HL-60 (cell line): ENCODE measurements around the gene TASP1.

Source experiments
- DNase-seq, 2 experiments: peaks; one replicate each; pipeline ENCODE4 v3.0.0-alpha.2; 2010 to 2020; ENCODE audit warnings: low read depth in 1 of 2, low spot score in 1 of 2
- H3K27ac ChIP-seq: fragments of 250-450 bp; sonication (Bioruptor Pico); replicated peaks from 2 replicates; pipeline ENCODE4 v1.5.1; 2020; ENCODE audit warnings: mild to moderate bottlenecking, moderate library complexity
- H3K27me3 ChIP-seq: fragments of 250-450 bp; sonication (Bioruptor Pico); 2 replicates; pipeline ENCODE4 v1.5.1; 2021; ENCODE audit warnings: mild to moderate bottlenecking, moderate library complexity; ENCODE audit not compliant: insufficient read depth, poor library complexity, severe bottlenecking
- H3K4me3 ChIP-seq: replicated peaks from 2 replicates; pipeline ENCODE4 v1.5.1; 2011; ENCODE audit warnings: mild to moderate bottlenecking, control low read depth, low read length; ENCODE audit not compliant: insufficient read depth
- GABPA ChIP-seq: IDR thresholded peaks from 2 replicates; pipeline ENCODE4 v1.6.1; 2012; ENCODE audit warnings: low read depth
- POLR2AphosphoS5 ChIP-seq: IDR thresholded peaks from 2 replicates; pipeline ENCODE4 v1.6.1; 2012; ENCODE audit warnings: low read depth
- SPI1 ChIP-seq: IDR thresholded peaks from 2 replicates; pipeline ENCODE4 v1.6.1; 2012; ENCODE audit warnings: low read depth, mild to moderate bottlenecking, borderline replicate concordance
- TF ChIP-seq, protein P1 (sequence below): IDR thresholded peaks from 2 replicates; pipeline ENCODE4 v1.6.1; 2012; ENCODE audit warnings: low read depth; ENCODE audit not compliant: insufficient replicate concordance
- TF ChIP-seq, protein P2 (sequence below): IDR thresholded peaks from one replicate; pipeline ENCODE4 v1.5.1; 2011; ENCODE audit warnings: low read length, control low read depth, inconsistent platforms; ENCODE audit not compliant: insufficient read depth

The TASP1 gene

DNA sequence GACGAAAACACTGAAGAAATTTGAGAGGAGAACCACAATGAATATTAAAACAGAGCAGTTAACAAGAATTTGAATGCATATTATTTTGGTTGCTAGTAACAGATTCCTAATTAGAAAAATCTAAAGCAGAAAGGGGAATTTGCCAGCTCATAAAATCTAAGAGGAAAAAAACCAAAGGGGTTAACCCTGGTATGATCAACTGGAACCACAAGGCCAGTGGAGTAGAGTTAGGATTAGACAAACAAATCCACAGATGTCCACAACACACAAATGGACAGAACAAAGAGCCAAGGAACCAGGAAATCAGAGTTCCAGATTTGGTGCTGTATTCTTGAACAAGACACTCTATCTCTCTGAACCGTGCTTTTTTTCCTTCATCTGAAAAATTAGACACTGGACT, 195.0 kb downstream of the TASP1 start:
- DNase-seq = no peak

DNA sequence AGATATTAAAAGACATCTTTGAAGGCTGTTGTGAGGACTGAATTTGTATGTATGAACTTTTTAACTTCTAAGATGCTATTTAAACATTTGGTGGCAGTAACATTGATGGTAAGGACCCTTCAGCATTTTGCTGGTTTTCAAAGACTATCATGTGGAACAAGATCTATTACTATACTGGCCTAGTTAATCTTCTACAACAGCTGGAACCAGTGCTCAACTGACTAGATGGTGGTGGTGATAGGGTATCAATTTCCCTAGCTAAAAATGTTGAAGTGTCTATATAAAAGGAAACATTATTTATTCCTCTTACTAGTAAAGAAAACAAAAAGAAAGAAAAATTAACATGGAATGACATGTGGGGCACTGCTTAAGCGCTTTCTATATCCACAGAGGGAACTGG, 195.7 kb downstream of the TASP1 start:
- TF ChIP-seq, protein P1, sequence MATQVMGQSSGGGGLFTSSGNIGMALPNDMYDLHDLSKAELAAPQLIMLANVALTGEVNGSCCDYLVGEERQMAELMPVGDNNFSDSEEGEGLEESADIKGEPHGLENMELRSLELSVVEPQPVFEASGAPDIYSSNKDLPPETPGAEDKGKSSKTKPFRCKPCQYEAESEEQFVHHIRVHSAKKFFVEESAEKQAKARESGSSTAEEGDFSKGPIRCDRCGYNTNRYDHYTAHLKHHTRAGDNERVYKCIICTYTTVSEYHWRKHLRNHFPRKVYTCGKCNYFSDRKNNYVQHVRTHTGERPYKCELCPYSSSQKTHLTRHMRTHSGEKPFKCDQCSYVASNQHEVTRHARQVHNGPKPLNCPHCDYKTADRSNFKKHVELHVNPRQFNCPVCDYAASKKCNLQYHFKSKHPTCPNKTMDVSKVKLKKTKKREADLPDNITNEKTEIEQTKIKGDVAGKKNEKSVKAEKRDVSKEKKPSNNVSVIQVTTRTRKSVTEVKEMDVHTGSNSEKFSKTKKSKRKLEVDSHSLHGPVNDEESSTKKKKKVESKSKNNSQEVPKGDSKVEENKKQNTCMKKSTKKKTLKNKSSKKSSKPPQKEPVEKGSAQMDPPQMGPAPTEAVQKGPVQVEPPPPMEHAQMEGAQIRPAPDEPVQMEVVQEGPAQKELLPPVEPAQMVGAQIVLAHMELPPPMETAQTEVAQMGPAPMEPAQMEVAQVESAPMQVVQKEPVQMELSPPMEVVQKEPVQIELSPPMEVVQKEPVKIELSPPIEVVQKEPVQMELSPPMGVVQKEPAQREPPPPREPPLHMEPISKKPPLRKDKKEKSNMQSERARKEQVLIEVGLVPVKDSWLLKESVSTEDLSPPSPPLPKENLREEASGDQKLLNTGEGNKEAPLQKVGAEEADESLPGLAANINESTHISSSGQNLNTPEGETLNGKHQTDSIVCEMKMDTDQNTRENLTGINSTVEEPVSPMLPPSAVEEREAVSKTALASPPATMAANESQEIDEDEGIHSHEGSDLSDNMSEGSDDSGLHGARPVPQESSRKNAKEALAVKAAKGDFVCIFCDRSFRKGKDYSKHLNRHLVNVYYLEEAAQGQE = no peak
- TF ChIP-seq GABPA (no peak), POLR2AphosphoS5 (no peak), SPI1 (no peak)
- TF ChIP-seq, protein P2, sequence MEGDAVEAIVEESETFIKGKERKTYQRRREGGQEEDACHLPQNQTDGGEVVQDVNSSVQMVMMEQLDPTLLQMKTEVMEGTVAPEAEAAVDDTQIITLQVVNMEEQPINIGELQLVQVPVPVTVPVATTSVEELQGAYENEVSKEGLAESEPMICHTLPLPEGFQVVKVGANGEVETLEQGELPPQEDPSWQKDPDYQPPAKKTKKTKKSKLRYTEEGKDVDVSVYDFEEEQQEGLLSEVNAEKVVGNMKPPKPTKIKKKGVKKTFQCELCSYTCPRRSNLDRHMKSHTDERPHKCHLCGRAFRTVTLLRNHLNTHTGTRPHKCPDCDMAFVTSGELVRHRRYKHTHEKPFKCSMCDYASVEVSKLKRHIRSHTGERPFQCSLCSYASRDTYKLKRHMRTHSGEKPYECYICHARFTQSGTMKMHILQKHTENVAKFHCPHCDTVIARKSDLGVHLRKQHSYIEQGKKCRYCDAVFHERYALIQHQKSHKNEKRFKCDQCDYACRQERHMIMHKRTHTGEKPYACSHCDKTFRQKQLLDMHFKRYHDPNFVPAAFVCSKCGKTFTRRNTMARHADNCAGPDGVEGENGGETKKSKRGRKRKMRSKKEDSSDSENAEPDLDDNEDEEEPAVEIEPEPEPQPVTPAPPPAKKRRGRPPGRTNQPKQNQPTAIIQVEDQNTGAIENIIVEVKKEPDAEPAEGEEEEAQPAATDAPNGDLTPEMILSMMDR = no peak

More for the DNA sequence above, 195.0 kb downstream of the TASP1 start:
- no peak overlapping the region for H3K4me3 ChIP-seq
- no peaks in the 10 kb centered on the region for H3K27me3 ChIP-seq
- TF ChIP-seq, protein P2 = no peak
- TF ChIP-seq, protein P1 = no peak
- TF ChIP-seq POLR2AphosphoS5 (no peak), SPI1 (no peak)
- H3K27ac ChIP-seq = no peak overlapping the region

DNA sequence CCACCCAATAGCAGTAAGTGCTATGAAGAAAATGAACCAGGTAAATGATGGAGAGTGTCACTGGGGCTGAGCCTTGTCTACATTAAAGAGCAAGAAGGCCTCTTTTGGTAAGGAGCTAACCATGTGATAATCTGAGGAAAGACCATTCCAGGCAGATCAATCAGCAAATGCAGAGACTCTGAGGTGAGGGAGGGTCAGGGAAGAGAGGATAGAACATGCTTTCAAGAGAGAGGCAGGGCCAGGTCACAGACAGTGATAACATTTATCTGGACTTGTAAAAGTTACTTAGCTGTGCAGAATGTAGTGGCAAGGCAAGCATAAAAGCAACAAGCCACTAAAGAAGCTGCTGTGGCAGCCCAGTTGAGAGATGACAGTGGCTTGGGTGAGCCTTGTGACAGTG, 197.3 kb downstream of the TASP1 start:
- no peak overlapping the region for H3K4me3 ChIP-seq
- TF ChIP-seq POLR2AphosphoS5 (no peak), SPI1 (no peak), GABPA (no peak)
- TF ChIP-seq, protein P2 = no peak
- TF ChIP-seq, protein P1 = no peak
- no peaks in the 10 kb centered on the region for H3K27me3 ChIP-seq
- DNase-seq = no peak
- no peak overlapping the region for H3K27ac ChIP-seq

More for the DNA sequence above, 195.7 kb downstream of the TASP1 start:
- Histone ChIP-seq H3K4me3 (no peak overlapping the region), H3K27ac (no peak overlapping the region), H3K27me3 (no peaks in the 10 kb centered on the region)
- no peak for DNase-seq
